Measurements from ENCODE around the gene CNPPD1.

CNPPD1 gene

DNA sequence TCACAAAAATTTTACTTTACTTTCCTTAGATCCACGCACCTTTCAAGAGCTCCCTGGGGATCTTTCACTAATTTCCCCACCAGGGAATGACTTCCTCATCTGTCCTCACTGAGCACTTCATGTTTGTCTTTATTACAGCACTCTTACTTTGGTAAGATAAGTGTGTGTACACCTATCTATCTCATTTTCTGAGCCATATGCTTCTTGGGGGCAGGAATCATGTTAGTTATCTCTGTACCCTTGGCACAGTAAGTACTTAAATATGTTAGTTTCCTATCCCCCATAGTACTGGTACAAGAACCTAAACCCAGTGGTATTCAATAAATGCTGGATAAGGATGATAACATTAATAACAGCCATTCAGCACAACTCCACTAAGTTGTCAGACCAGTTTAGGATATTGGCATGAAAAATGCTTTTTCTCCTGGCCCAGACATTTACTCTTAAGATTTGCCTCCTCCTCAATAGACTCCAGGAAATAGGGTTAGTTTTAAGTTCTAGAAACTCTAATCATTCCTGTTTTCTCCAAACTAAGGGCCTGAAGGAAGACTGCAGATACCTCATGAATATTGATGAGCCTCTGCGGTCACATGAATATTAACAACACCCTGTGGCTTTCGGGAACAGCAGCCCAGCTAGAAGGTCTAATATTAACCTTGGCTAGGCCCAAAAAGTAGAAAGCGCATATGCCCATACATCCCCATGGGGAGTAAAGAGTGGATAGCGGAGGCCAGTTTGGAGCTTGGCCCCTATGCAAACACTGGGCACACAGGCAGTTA is 54.3 kb downstream of the CNPPD1 start:
- no peak for DNase-seq (ENCODE audit: low read depth in 2 of 2)

All from activated CD8-positive, alpha-beta memory T cell treated with anti-CD3 and anti-CD28 coated beads for 4 hours (primary cell).